Activated CD4-positive, alpha-beta T cell treated with anti-CD3 and anti-CD28 coated beads for 36 hours (primary cell): ENCODE results near the gene ZNF883. TPM values are rescaled to one million over a fixed set of nuclear protein-coding genes. Genes with fewer than 3 reads are reported as not detected.
"Not testable (repeated sequence)": the region's sequence is repeated elsewhere in the genome, so short reads cannot be mapped to it uniquely, and the experiment has no call there.

Experiments
- ATAC-seq: fragments of 200-7000 bp; cut with Tn5 transposase; one replicate; pipeline ENCODE4 v1.10.0; 2021; ENCODE audit warnings: mild to moderate bottlenecking, moderate library complexity
- CTCF ChIA-PET: fragments of 350-600 bp; sonication (Branson Sonifier 250); formaldehyde crosslinking; loops from one replicate; lab custom pipeline; 2021; ENCODE audit warnings: antibody characterized with exemption; lab: Charles Lee
- POLR2A ChIA-PET: fragments of 350-600 bp; sonication (Branson Sonifier 250); formaldehyde crosslinking; loops from one replicate; lab custom pipeline; 2021; ENCODE audit warnings: antibody characterized with exemption, inconsistent platforms; lab: Charles Lee
- DNase-seq: peaks from one replicate; pipeline ENCODE4 v3.0.0-alpha.2; 2020
- H3K27ac Mint-ChIP-seq: one replicate; pipeline ENCODE4 v1.8.0; 2021; ENCODE audit warnings: mixed read lengths
- H3K27me3 Mint-ChIP-seq: one replicate; pipeline ENCODE4 v1.8.0; 2021; ENCODE audit warnings: mixed read lengths
- H3K36me3 Mint-ChIP-seq: one replicate; pipeline ENCODE4 v1.8.0; 2021; ENCODE audit warnings: low read depth, mixed read lengths
- H3K4me1 Mint-ChIP-seq: one replicate; pipeline ENCODE4 v1.8.0; 2021; ENCODE audit warnings: mixed read lengths
- H3K4me3 Mint-ChIP-seq: one replicate; pipeline ENCODE4 v1.8.0; 2021; ENCODE audit warnings: mild to moderate bottlenecking, moderate library complexity, mixed read lengths
- H3K9me3 Mint-ChIP-seq: one replicate; pipeline ENCODE4 v1.8.0; 2021; ENCODE audit warnings: low read depth, mixed read lengths
- intact Hi-C, 2 experiments: fragments of 100-400 bp; cut with DNase I in 1 of 2; cut with micrococcal nuclease in 1 of 2; formaldehyde crosslinking; loops; one replicate each; pipeline versions ENCODE4 v1.14.2 to v1.15.1; 2022 to 2024; cut with DNase I, micrococcal nuclease
- total RNA-seq, 2 experiments: library from RNA; stranded (reverse); gene quantifications; one replicate each; pipeline ENCODE4 v1.2.3, GENCODE V29; 2021

Gene ZNF883
- 1 to 10 TPM; 1.1 to 1.3 TPM for total RNA-seq

GRCh38 chr9:113011911-113012381 is at the start of gene ZNF883:
Gene ZNF883 (minus strand): TSS chr9:113012192.
- Mint-ChIP-seq H3K4me1 (peaks cover 4% of the 10 kb centered on the region), H3K27ac (no peak within 1 kb of the TSS), H3K27me3 (peaks cover 15% of the 10 kb centered on the region), H3K9me3 (peaks cover 30% of the 10 kb centered on the region), H3K4me3 (peak within 1 kb of the TSS; percentile 57), H3K36me3 (peaks cover 10% of the 10 kb centered on the region)
- ATAC-seq (peak; percentile 68), DNase-seq (peak; percentile 66)
- ChIA-PET POLR2A (interaction anchor here (0.7 kb wide), 1 partner anchor 31 kb away, joined by 3 read pairs; no protein-coding TSS in a partner anchor), CTCF (no interaction called here)
- intact Hi-C loops: loop anchor here in 1 of 2 experiments (10.0 kb wide), 1 partner anchor 607 kb away; no protein-coding TSS in a partner anchor

GRCh38 chr9:113061072-113061850 is 49.3 kb upstream of the ZNF883 start:
- peaks cover 11% of the 10 kb centered on the region for H3K36me3 Mint-ChIP-seq
- H3K4me3 Mint-ChIP-seq, H3K27ac Mint-ChIP-seq, ATAC-seq, POLR2A ChIA-PET, intact Hi-C loops, DNase-seq, CTCF ChIA-PET, H3K4me1 Mint-ChIP-seq: not testable (repeated sequence)
- peaks cover 17% of the 10 kb centered on the region for H3K9me3 Mint-ChIP-seq
- H3K27me3 Mint-ChIP-seq: peaks cover 11% of the 10 kb centered on the region

GRCh38 chr9:113059581-113060284 is 47.7 kb upstream of the ZNF883 start:
- peak overlapping the region; percentile 35 for H3K4me3 Mint-ChIP-seq
- intact Hi-C loops: loop anchor here in 1 of 2 experiments (10.0 kb wide), 1 partner anchor 285 kb away; the partner anchor contains the start of genes BSPRY and WDR31
- H3K27me3 Mint-ChIP-seq: peaks cover 11% of the 10 kb centered on the region
- H3K27ac Mint-ChIP-seq, POLR2A ChIA-PET, ATAC-seq, H3K4me1 Mint-ChIP-seq: not testable (repeated sequence)
- peaks cover 17% of the 10 kb centered on the region for H3K9me3 Mint-ChIP-seq
- peaks cover 11% of the 10 kb centered on the region for H3K36me3 Mint-ChIP-seq
- peak; percentile 35 for DNase-seq
- CTCF ChIA-PET: interaction anchor here (0.6 kb wide), 1 partner anchor 184 kb away, joined by 3 read pairs; no protein-coding TSS in a partner anchor

- no peak for DNase-seq
- ATAC-seq: no peak
- H3K27me3 Mint-ChIP-seq: peaks cover 11% of the 10 kb centered on the region
- peaks cover 17% of the 10 kb centered on the region for H3K9me3 Mint-ChIP-seq
- no peak overlapping the region for H3K27ac Mint-ChIP-seq
- H3K4me1 Mint-ChIP-seq: no peaks in the 10 kb centered on the region
- peaks cover 11% of the 10 kb centered on the region for H3K36me3 Mint-ChIP-seq
- intact Hi-C loops: loop anchor here in 1 of 2 experiments (10.0 kb wide), 1 partner anchor 288 kb away; the partner anchor contains the start of genes BSPRY and WDR31
- CTCF ChIA-PET: no interaction called here
- POLR2A ChIA-PET: interaction anchor here (0.6 kb wide), 1 partner anchor 13 kb away, joined by 3 read pairs; no protein-coding TSS in a partner anchor
- H3K4me3 Mint-ChIP-seq: no peak overlapping the region
Observed at GRCh38 chr9:113057193-113057592, 45.2 kb upstream of the ZNF883 start.

GRCh38 chr9:113056191-113057106 is 44.5 kb upstream of the ZNF883 start, which contains the start of gene ZFP37:
Gene ZFP37 (minus strand): TSS chr9:113056724. CDS start chr9:113056688, 36 bp downstream.
- H3K9me3 Mint-ChIP-seq: peaks cover 17% of the 10 kb centered on the region
- no peak within 1 kb of the TSS for H3K27ac Mint-ChIP-seq
- H3K27me3 Mint-ChIP-seq: peaks cover 11% of the 10 kb centered on the region
- H3K4me3 Mint-ChIP-seq: no peak within 1 kb of the TSS
- H3K4me1 Mint-ChIP-seq: no peaks in the 10 kb centered on the region
- intact Hi-C loops: loop anchor here in 1 of 2 experiments (10.0 kb wide), 1 partner anchor 288 kb away; the partner anchor contains the start of genes BSPRY and WDR31
- ATAC-seq: peak; percentile 97
- peak; percentile 83 for DNase-seq
- CTCF ChIA-PET: interaction anchor here (0.6 kb wide), 1 partner anchor 57 kb away, joined by 4 read pairs; no protein-coding TSS in a partner anchor
- POLR2A ChIA-PET: interaction anchor here (0.6 kb wide), 1 partner anchor 12 kb away, joined by 3 read pairs; no protein-coding TSS in a partner anchor
- H3K36me3 Mint-ChIP-seq: peaks cover 11% of the 10 kb centered on the region

- ATAC-seq (no peak), DNase-seq (no peak)
- ChIA-PET POLR2A (interaction anchor here (0.5 kb wide), 1 partner anchor 31 kb away, joined by 3 read pairs; the partner anchor contains the start of gene ZNF883), CTCF (interaction anchor here (0.9 to 1.5 kb wide), 4 partner anchors 9 to 69 kb away, joined by 3 to 4 read pairs (median 4); no protein-coding TSS in a partner anchor)
- Mint-ChIP-seq H3K27me3 (no peaks in the 10 kb centered on the region), H3K4me1 (no peaks in the 10 kb centered on the region), H3K9me3 (peaks cover 64% of the 10 kb centered on the region), H3K27ac (no peak overlapping the region), H3K4me3 (no peak overlapping the region), H3K36me3 (peaks cover 61% of the 10 kb centered on the region)
- intact Hi-C loops: loop anchor here in 1 of 2 experiments (10.0 kb wide), 1 partner anchor 1498 kb away; no protein-coding TSS in a partner anchor
Observed at GRCh38 chr9:113042884-113043657, 31.1 kb upstream of the ZNF883 start.

GRCh38 chr9:113026200-113026599 is 14.2 kb upstream of the ZNF883 start:
- H3K36me3 Mint-ChIP-seq: peaks cover 6% of the 10 kb centered on the region
- ChIA-PET POLR2A (no interaction called here), CTCF (no interaction called here)
- intact Hi-C loops: loop anchor here in 1 of 2 experiments (10.0 kb wide), 1 partner anchor 51 kb away; no protein-coding TSS in a partner anchor
- H3K4me3 Mint-ChIP-seq: no peak overlapping the region
- H3K9me3 Mint-ChIP-seq: peaks cover 44% of the 10 kb centered on the region
- H3K4me1 Mint-ChIP-seq: no peaks in the 10 kb centered on the region
- ATAC-seq (no peak), DNase-seq (no peak)
- H3K27me3 Mint-ChIP-seq: peaks cover 6% of the 10 kb centered on the region
- H3K27ac Mint-ChIP-seq: no peak overlapping the region

GRCh38 chr9:113018247-113018646 is 6.3 kb upstream of the ZNF883 start:
- intact Hi-C loops: loop anchor here in 1 of 2 experiments (10.0 kb wide), 1 partner anchor 613 kb away; no protein-coding TSS in a partner anchor
- H3K27ac Mint-ChIP-seq: no peak overlapping the region
- H3K27me3 Mint-ChIP-seq: peaks cover 5% of the 10 kb centered on the region
- POLR2A ChIA-PET: no interaction called here
- ATAC-seq (no peak), DNase-seq (no peak)
- H3K9me3 Mint-ChIP-seq: peaks cover 40% of the 10 kb centered on the region
- H3K4me1 Mint-ChIP-seq: no peaks in the 10 kb centered on the region
- H3K36me3 Mint-ChIP-seq: peaks cover 6% of the 10 kb centered on the region
- CTCF ChIA-PET: no interaction called here
- H3K4me3 Mint-ChIP-seq: no peak overlapping the region

- H3K27ac Mint-ChIP-seq: no peak overlapping the region
- peaks cover 4% of the 10 kb centered on the region for H3K4me1 Mint-ChIP-seq
- intact Hi-C loops: loop anchor here in 1 of 2 experiments (10.0 kb wide), 1 partner anchor 608 kb away; no protein-coding TSS in a partner anchor
- ATAC-seq (no peak), DNase-seq (no peak)
- H3K36me3 Mint-ChIP-seq: peaks cover 10% of the 10 kb centered on the region
- POLR2A ChIA-PET: no interaction called here
- H3K27me3 Mint-ChIP-seq: peaks cover 15% of the 10 kb centered on the region
- peak overlapping the region; percentile 57 for H3K4me3 Mint-ChIP-seq
- peaks cover 32% of the 10 kb centered on the region for H3K9me3 Mint-ChIP-seq
- CTCF ChIA-PET: no interaction called here
Observed at GRCh38 chr9:113012492-113012891, 500 bp upstream of the ZNF883 start.
